HFF-Myc (cell line): ENCODE results near the gene WNT3.

Experiments
- DNase-seq: peaks from one replicate; pipeline ENCODE4 v3.0.0-alpha.2; 2011; ENCODE audit warnings: low read depth; ENCODE audit errors: extremely low read depth
- H3K4me3 ChIP-seq: replicated peaks from 2 replicates; pipeline ENCODE4 v1.5.1; 2011; ENCODE audit warnings: low read depth, mild to moderate bottlenecking, control low read depth, low read length
- TF ChIP-seq, protein P1 (sequence below): IDR thresholded peaks from 2 replicates; pipeline ENCODE4 v1.5.1; 2012; ENCODE audit warnings: mild to moderate bottlenecking, low read depth, low read length, control low read depth; ENCODE audit errors: missing control alignments

The WNT3 gene

DNA sequence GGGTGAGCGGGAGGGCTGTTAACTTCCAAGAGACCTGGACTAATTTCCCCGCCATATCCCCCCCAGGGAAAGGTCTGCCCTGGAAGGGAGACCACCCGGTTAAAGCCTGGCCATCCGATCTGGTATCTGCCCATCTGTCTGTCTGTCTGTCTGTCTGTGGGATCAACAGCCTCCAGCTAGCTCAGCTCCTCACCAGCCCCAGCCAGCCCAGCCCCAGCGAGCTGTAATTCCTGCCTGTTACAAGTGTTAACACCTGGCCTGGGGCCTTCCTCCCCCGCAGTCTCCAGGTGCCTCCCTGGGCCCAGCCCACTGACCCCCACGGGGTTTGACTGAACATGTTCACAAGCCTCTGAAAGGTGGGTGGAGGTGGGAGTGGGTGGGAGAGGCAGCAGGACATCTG, 4.0 kb downstream of the WNT3 start:
- no peak overlapping the region for H3K4me3 ChIP-seq
- TF ChIP-seq, protein P1, sequence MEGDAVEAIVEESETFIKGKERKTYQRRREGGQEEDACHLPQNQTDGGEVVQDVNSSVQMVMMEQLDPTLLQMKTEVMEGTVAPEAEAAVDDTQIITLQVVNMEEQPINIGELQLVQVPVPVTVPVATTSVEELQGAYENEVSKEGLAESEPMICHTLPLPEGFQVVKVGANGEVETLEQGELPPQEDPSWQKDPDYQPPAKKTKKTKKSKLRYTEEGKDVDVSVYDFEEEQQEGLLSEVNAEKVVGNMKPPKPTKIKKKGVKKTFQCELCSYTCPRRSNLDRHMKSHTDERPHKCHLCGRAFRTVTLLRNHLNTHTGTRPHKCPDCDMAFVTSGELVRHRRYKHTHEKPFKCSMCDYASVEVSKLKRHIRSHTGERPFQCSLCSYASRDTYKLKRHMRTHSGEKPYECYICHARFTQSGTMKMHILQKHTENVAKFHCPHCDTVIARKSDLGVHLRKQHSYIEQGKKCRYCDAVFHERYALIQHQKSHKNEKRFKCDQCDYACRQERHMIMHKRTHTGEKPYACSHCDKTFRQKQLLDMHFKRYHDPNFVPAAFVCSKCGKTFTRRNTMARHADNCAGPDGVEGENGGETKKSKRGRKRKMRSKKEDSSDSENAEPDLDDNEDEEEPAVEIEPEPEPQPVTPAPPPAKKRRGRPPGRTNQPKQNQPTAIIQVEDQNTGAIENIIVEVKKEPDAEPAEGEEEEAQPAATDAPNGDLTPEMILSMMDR, result no peak
- DNase-seq, result no peak

DNA sequence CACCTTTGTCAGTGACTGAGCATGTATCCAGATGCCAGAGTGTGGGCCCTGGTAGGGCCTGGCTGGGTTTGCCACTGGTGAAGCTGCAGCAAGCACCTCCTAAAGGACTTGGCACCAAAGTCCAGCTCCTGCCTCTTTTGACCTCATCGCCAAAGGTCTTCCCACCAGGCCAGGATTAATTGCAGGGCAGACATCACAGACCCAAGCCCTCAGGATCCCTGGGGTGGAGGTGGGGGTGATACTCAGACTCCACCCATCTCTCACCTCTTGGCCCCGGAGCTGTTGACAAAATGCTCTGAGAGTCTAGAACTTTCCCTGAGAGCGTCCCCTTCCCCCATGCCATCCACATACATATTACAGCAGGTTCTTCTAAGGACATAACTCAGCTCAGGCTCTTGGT, 4.6 kb downstream of the WNT3 start:
- TF ChIP-seq, protein P1, result no peak
- H3K4me3 ChIP-seq, result no peak overlapping the region

DNA sequence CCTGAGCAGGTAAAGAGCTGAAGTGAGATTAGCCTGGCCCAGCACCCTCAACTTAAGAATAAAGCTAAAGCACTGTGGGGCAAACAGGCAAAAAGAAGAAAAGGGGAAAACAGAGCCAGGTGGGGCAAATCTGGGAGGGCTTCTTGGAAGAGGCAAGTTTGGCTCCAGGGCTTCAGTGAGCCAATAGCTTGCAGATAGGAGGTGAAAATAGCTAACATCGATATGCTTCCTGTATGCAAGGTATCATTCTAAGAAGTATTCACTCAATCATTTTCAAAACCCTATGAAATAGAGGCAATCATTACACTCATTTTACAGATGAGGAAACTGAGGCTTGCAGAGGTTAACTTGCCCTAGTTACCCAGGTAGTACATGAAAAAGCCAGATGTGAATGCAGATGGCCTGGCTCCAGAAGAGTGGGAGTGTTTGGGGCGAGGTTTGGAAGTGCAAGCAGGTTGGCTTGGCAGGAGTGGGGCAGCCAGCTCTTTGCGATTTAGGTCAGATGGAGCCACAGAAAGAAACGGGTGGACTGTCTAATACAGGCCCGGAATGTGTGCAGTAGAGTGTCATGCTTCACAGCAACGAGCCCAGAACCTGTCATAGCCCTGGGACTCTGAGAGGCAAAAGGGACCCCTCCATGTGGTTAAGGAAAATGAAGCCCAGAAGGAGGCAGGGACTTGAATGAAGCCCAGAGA, 5.7 kb downstream of the WNT3 start:
- H3K4me3 ChIP-seq, result no peak overlapping the region
- DNase-seq, result no peak
- TF ChIP-seq, protein P1, result no peak

More for the DNA sequence above, 4.6 kb downstream of the WNT3 start:
- no peak for DNase-seq

DNA sequence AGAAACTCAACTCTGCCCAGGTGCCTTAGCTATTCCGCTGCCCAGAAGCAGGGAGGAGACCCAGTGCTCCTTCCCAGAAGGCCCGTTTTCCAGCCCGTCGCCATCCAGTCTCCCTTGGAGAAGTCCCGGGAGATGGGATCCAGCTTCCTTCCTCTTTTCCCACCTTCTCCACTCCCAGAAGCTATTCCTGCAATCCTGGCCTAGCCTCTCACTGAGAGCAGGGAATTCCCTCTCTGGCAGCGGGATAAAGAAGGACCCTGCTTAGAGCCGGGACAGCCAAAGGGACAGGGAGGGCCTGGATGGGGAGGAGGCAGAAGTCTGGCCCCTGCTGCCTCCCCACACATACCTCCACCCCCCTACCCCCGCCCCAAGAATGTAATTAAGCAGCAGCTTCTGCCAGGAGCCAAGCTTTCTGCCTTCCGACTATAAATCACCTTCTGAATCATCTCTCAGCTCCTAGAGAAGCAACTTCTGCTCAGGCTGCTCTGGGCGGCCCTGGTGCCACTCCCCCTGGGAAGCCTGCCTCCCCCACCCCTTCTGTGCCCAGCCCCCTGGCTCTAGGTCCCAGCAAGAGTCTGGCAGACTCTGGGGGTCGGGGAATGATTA, 6.4 kb downstream of the WNT3 start:
- no peak overlapping the region for H3K4me3 ChIP-seq
- peak; percentile 4 for DNase-seq
- TF ChIP-seq, protein P1, result no peak

DNA sequence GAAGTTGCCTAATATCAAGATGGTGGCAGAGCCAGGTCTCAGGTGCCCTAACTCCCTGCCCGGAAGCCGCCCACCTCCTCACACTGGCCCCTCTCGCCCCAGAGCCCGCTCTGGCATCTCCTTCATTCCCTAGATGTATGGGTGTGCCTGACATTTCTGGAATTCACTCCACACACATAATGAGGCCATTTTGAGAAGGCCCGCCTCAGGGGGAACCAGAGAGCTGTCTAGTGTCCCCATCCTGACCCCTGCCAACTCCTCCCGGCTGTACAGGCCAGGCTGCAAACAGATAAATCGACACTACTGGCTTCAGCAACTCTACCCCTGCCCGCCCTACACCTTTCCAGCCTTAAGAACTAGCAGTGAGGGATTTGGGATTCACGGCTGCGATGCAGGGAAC, 7.7 kb downstream of the WNT3 start:
- no peak for DNase-seq
- TF ChIP-seq, protein P1, result no peak
- H3K4me3 ChIP-seq, result no peak overlapping the region

DNA sequence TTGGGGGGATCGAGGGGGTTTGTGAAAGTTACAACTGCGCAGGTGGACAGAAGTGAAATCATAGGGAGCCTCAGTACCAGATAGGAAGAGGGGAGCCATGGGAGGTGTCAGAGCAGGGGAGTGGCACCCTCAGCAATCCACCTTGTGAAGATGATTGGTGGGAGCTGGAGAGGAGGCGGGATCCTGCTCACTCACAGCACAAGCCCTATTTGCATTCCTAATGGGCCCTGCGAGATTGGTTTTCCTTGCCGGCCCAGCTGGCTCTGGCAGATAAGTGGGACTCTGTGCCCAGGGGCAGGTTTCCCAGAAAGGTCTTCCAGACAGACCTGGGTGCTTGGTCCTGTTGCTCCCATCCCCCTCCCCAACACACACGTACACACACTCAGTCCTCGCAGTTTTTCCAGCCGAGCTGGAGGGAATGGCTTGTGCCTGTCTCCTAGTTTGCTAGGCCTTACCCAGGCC, 9.4 kb downstream of the WNT3 start:
- H3K4me3 ChIP-seq, result no peak overlapping the region
- no peak for DNase-seq
- TF ChIP-seq, protein P1, result no peak
